Loucy (cell line): ENCODE data around the gene GJB1.
A peak's percentile ranks its signal among the peaks of the same experiment; 100 is the strongest.

Experiments
- H2AFZ ChIP-seq: fragments of 200-600 bp; sonication (generic); 2 replicates; pipeline ENCODE4 v1.6.0; 2016; ENCODE audit warnings: antibody characterized with exemption, mild to moderate bottlenecking, low read length, moderate library complexity
- H3F3A ChIP-seq: fragments of 200-600 bp; 2 replicates; pipeline ENCODE4 v1.6.0; 2016; ENCODE audit warnings: antibody characterized with exemption, low read depth, mild to moderate bottlenecking
- H3K27me3 ChIP-seq: fragments of 200-600 bp; sonication (generic); 2 replicates; pipeline ENCODE4 v1.6.1; 2014; ENCODE audit warnings: low read length, mild to moderate bottlenecking; ENCODE audit not compliant: insufficient read depth, poor library complexity, severe bottlenecking
- H3K36me3 ChIP-seq: fragments of 200-600 bp; sonication (generic); 2 replicates; pipeline ENCODE4 v1.6.1; 2016; ENCODE audit warnings: low read length; ENCODE audit not compliant: insufficient read depth
- H3K4me1 ChIP-seq: fragments of 200-600 bp; sonication (generic); 2 replicates; pipeline ENCODE4 v1.5.1; 2014; ENCODE audit warnings: low read length, mild to moderate bottlenecking; ENCODE audit not compliant: insufficient read depth, poor library complexity, severe bottlenecking
- H3K4me2 ChIP-seq: fragments of 200-600 bp; sonication (generic); 2 replicates; pipeline ENCODE4 v1.6.0; 2014; ENCODE audit warnings: antibody characterized with exemption, low read length, low read depth, mild to moderate bottlenecking; ENCODE audit not compliant: poor library complexity, severe bottlenecking
- H3K4me3 ChIP-seq: fragments of 200-600 bp; sonication (generic); 2 replicates; pipeline ENCODE4 v1.5.1; 2014; ENCODE audit warnings: low read length, mild to moderate bottlenecking, mixed read lengths; ENCODE audit not compliant: poor library complexity, severe bottlenecking
- H3K79me2 ChIP-seq: fragments of 200-600 bp; sonication (generic); 2 replicates; pipeline ENCODE4 v1.6.1; 2014; ENCODE audit warnings: low read length; ENCODE audit not compliant: insufficient read depth
- H3K9ac ChIP-seq: fragments of 200-600 bp; sonication (generic); 2 replicates; pipeline ENCODE4 v1.6.0; 2014; ENCODE audit warnings: mild to moderate bottlenecking, low read depth, low read length, moderate library complexity; ENCODE audit not compliant: poor library complexity, severe bottlenecking
- H3K9me2 ChIP-seq: fragments of 200-600 bp; sonication (generic); replicated peaks from 2 replicates; pipeline ENCODE4 v1.6.1; 2016; ENCODE audit warnings: low read depth, low read length, mixed read lengths
- H3K9me3 ChIP-seq: fragments of 200-600 bp; sonication (generic); 2 replicates; pipeline ENCODE4 v1.6.1; 2014; ENCODE audit warnings: mild to moderate bottlenecking, antibody characterized with exemption, low read length, low read depth; ENCODE audit not compliant: insufficient read depth
- H4K20me1 ChIP-seq: fragments of 200-600 bp; sonication (generic); 2 replicates; pipeline ENCODE4 v1.6.0; 2014; ENCODE audit warnings: antibody characterized with exemption, low read length, mild to moderate bottlenecking; ENCODE audit not compliant: insufficient read depth, poor library complexity, severe bottlenecking
- EZH2phosphoT487 ChIP-seq: fragments of 200-600 bp; IDR thresholded peaks from 2 replicates; pipeline ENCODE4 v1.6.1; 2018; ENCODE audit warnings: antibody characterized with exemption, mild to moderate bottlenecking, moderate library complexity, borderline replicate concordance
- TF ChIP-seq, protein P1 (sequence below): fragments of 200-600 bp; sonication (generic); conservative IDR thresholded peaks from 2 replicates; pipeline ENCODE4 v1.5.1; 2014; ENCODE audit warnings: mild to moderate bottlenecking, antibody characterized with exemption, low read length

The GJB1 gene

DNA sequence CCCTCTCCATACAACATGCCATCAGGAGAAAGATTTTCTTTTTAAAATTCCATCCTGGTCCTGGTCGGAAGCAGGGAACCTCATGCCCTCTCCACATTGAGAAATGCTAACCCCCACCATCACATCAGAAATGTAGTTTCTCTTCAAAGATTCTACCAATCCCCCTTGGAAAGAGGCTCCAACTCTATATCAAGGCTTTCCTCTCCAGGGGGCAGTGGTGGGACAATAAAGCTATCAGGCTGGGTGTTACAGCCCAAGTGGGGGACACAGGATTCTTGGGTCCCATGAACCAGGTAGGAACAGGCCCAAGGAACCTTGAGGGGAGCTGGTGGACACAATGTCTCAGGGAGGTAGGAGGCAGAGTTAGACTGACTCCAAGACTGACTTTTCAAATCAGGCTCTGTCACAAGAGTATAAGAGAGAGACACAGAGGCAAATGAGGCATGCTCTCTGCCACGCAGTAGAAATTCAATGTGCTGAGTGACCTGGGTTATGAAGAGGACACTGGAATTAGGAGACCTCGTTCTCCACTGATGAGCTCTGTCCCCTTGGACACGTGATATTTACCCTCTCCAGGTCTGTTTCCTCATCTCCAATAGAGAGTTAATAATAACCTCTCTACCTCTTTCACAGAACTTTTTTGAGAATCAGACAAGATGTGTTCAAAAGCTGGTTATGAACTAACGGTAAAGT is 4.5 kb downstream of the GJB1 start:
- no peaks in the 10 kb centered on the region for H3K9me3 ChIP-seq
- no peaks in the 10 kb centered on the region for H3K79me2 ChIP-seq
- H3K27me3 ChIP-seq = no peaks in the 10 kb centered on the region
- H3K36me3 ChIP-seq = no peaks in the 10 kb centered on the region
- H2AFZ ChIP-seq = no peak overlapping the region
- no peaks in the 10 kb centered on the region for H3K4me1 ChIP-seq
- H3F3A ChIP-seq = no peaks in the 10 kb centered on the region
- no peaks in the 10 kb centered on the region for H4K20me1 ChIP-seq
- no peak overlapping the region for H3K4me3 ChIP-seq
- no peak overlapping the region for H3K9ac ChIP-seq
- H3K9me2 ChIP-seq = no peaks in the 10 kb centered on the region
- no peak overlapping the region for H3K4me2 ChIP-seq
- TF ChIP-seq EZH2phosphoT487 = no peak
- TF ChIP-seq, protein P1, sequence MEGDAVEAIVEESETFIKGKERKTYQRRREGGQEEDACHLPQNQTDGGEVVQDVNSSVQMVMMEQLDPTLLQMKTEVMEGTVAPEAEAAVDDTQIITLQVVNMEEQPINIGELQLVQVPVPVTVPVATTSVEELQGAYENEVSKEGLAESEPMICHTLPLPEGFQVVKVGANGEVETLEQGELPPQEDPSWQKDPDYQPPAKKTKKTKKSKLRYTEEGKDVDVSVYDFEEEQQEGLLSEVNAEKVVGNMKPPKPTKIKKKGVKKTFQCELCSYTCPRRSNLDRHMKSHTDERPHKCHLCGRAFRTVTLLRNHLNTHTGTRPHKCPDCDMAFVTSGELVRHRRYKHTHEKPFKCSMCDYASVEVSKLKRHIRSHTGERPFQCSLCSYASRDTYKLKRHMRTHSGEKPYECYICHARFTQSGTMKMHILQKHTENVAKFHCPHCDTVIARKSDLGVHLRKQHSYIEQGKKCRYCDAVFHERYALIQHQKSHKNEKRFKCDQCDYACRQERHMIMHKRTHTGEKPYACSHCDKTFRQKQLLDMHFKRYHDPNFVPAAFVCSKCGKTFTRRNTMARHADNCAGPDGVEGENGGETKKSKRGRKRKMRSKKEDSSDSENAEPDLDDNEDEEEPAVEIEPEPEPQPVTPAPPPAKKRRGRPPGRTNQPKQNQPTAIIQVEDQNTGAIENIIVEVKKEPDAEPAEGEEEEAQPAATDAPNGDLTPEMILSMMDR = peak; percentile 36

DNA sequence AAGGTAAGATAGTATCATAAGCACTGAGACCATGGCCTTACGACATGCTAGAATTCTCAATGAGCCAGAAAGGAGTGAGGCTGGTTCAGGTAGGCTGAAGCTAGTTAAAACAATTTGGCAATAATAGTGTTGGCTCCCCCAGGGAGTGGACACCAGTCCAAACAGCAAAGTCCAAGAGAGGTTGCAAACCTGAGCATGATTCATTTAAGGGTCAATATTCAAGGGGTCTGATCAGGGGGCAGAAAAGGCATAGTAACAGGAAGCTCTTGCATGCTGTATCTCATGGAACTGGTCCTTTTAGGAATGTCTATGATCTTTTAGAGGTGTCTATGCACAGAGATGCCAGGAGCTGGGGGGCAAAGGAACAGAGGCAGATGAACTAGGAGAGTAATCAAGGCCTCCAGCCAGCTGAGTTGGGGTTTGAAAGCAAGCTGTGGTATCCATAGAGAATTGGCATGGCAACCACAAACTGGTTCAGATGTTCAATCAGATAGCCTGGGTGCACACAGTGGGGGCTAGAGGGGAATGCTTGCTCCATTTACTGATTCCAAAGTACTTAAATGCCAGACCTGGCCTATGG is 5.1 kb downstream of the GJB1 start:
- Histone ChIP-seq H3K9me3 (no peaks in the 10 kb centered on the region), H3K36me3 (no peaks in the 10 kb centered on the region), H3F3A (no peaks in the 10 kb centered on the region), H4K20me1 (no peaks in the 10 kb centered on the region), H3K4me2 (no peak overlapping the region), H3K9me2 (no peaks in the 10 kb centered on the region), H3K27me3 (no peaks in the 10 kb centered on the region), H2AFZ (no peak overlapping the region), H3K79me2 (no peaks in the 10 kb centered on the region), H3K9ac (no peak overlapping the region), H3K4me3 (no peak overlapping the region), H3K4me1 (no peaks in the 10 kb centered on the region)
- TF ChIP-seq EZH2phosphoT487 = no peak
- TF ChIP-seq, protein P1 = no peak

DNA sequence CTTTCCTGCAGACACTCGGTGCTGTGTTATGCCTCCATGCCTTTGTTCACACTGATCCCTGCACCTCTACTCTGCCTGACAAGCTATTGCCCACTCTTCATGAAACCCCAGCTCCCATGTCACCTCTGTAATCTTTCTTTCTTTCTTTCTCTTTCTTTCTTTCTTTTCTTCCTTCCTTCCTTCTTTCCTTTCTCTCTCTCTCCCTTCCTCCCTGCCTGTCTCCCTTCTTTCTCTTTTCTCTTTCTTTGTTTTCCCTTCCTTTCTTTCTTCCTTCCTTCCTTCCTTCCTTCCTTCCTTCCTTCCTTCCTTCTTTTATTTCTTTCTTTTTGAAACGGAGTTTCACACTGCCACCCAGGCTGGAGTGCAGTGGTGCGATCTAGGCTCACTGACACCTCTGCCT is 12.5 kb downstream of the GJB1 start:
- Histone ChIP-seq H3K27me3 (no peaks in the 10 kb centered on the region), H3K4me1 (no peaks in the 10 kb centered on the region), H3K9me3 (no peaks in the 10 kb centered on the region)

More for the DNA sequence above, 12.5 kb downstream of the GJB1 start:
- Histone ChIP-seq H3F3A (no peaks in the 10 kb centered on the region), H3K79me2 (no peaks in the 10 kb centered on the region), H3K9me2 (no peaks in the 10 kb centered on the region), H3K9ac (no peak overlapping the region), H3K36me3 (peaks cover 2% of the 10 kb centered on the region; the same call in 1 of the 2 replicates), H3K4me3 (no peak overlapping the region), H2AFZ (no peak overlapping the region), H4K20me1 (no peaks in the 10 kb centered on the region), H3K4me2 (no peak overlapping the region)
- TF ChIP-seq, protein P1 = no peak
- TF ChIP-seq EZH2phosphoT487 = no peak
